H9 (cell line): ENCODE measurements around the gene MED13L. TPM values are rescaled to one million over a fixed set of nuclear protein-coding genes. Genes with fewer than 3 reads are reported as not detected.

Experiments
- DNase-seq: peaks from one replicate; pipeline ENCODE4 v3.0.0-alpha.2; 2017
- H2AFZ ChIP-seq: one replicate; pipeline ENCODE4 v1.6.1; 2013; ENCODE audit warnings: mild to moderate bottlenecking, low read length, control low read depth, moderate library complexity
- H2AK5ac ChIP-seq: 2 replicates; pipeline ENCODE4 v1.6.1; 2013; ENCODE audit warnings: low read length, control low read depth, mixed read lengths; ENCODE audit not compliant: insufficient read length
- H2BK120ac ChIP-seq: one replicate; pipeline ENCODE4 v1.6.1; 2013; ENCODE audit warnings: low read depth, mild to moderate bottlenecking, low read length, control low read depth, inconsistent platforms; ENCODE audit not compliant: poor library complexity, severe bottlenecking
- H2BK12ac ChIP-seq: 2 replicates; pipeline ENCODE4 v1.6.1; 2013; ENCODE audit warnings: low read length, control low read depth, mixed read lengths, low read depth; ENCODE audit not compliant: insufficient read length
- H2BK15ac ChIP-seq: 2 replicates; pipeline ENCODE4 v1.6.1; 2013; ENCODE audit warnings: low read depth, low read length, control low read depth
- H2BK20ac ChIP-seq: one replicate; pipeline ENCODE4 v1.6.1; 2013; ENCODE audit warnings: low read depth, mild to moderate bottlenecking, low read length, control low read depth, inconsistent platforms; ENCODE audit not compliant: poor library complexity, severe bottlenecking
- H2BK5ac ChIP-seq: 2 replicates; pipeline ENCODE4 v1.6.1; 2013; ENCODE audit warnings: low read length, control low read depth, mixed read lengths; ENCODE audit not compliant: insufficient read length
- H3K14ac ChIP-seq: 2 replicates; pipeline ENCODE4 v1.6.1; 2013; ENCODE audit warnings: low read length, control low read depth; ENCODE audit not compliant: insufficient read depth
- H3K18ac ChIP-seq: 2 replicates; pipeline ENCODE4 v1.6.1; 2013; ENCODE audit warnings: low read depth, mild to moderate bottlenecking, mixed read lengths, low read length, control low read depth; ENCODE audit not compliant: insufficient read length
- H3K23ac ChIP-seq: 2 replicates; pipeline ENCODE4 v1.6.1; 2013; ENCODE audit warnings: low read length, control low read depth, mixed read lengths, low read depth; ENCODE audit not compliant: insufficient read length
- H3K23me2 ChIP-seq: 2 replicates; pipeline ENCODE4 v1.6.1; 2013; ENCODE audit warnings: low read depth, mild to moderate bottlenecking, mixed read lengths, low read length, control low read depth; ENCODE audit not compliant: insufficient read length, poor library complexity, severe bottlenecking
- H3K27ac ChIP-seq: 2 replicates; pipeline ENCODE4 v1.5.1; 2013; ENCODE audit warnings: low read length, control low read depth, mixed read lengths, low read depth; ENCODE audit not compliant: insufficient read length
- H3K27me3 ChIP-seq: 2 replicates; pipeline ENCODE4 v1.6.1; 2013; ENCODE audit warnings: low read length, control low read depth, inconsistent platforms; ENCODE audit not compliant: insufficient read depth
- H3K4ac ChIP-seq: 2 replicates; pipeline ENCODE4 v1.6.1; 2013; ENCODE audit warnings: low read depth, mild to moderate bottlenecking, control low read depth, inconsistent platforms, low read length, moderate library complexity
- H3K4me1 ChIP-seq: 2 replicates; pipeline ENCODE4 v1.6.1; 2013; ENCODE audit warnings: low read length, control low read depth, inconsistent platforms; ENCODE audit not compliant: insufficient read depth
- H3K4me2 ChIP-seq: 2 replicates; pipeline ENCODE4 v1.6.1; 2013; ENCODE audit warnings: low read length, control low read depth, mixed read lengths; ENCODE audit not compliant: insufficient read length, insufficient read depth
- H3K56ac ChIP-seq: 2 replicates; pipeline ENCODE4 v1.6.1; 2013; ENCODE audit warnings: low read depth, mild to moderate bottlenecking, mixed read lengths, low read length, control low read depth; ENCODE audit not compliant: insufficient read length
- H3K79me1 ChIP-seq: 2 replicates; pipeline ENCODE4 v1.6.1; 2013; ENCODE audit warnings: low read depth, mild to moderate bottlenecking, moderate library complexity, low read length, control low read depth, inconsistent platforms; ENCODE audit not compliant: insufficient read depth, poor library complexity, severe bottlenecking
- H3K79me2 ChIP-seq: 2 replicates; pipeline ENCODE4 v1.6.1; 2013; ENCODE audit warnings: low read length, control low read depth, inconsistent platforms; ENCODE audit not compliant: insufficient read depth
- H3K9ac ChIP-seq: 2 replicates; pipeline ENCODE4 v1.6.1; 2013; ENCODE audit warnings: low read length, control low read depth, mixed read lengths; ENCODE audit not compliant: insufficient read length; ENCODE audit errors: extremely low read depth
- H3K9me3 ChIP-seq: one replicate; pipeline ENCODE4 v1.6.1; 2013; ENCODE audit warnings: low read depth, low read length, inconsistent platforms; ENCODE audit not compliant: control insufficient read depth
- H3T11ph ChIP-seq: one replicate; pipeline ENCODE4 v1.6.1; 2013; ENCODE audit warnings: mild to moderate bottlenecking, low read length, control low read depth, inconsistent platforms
- H4K20me1 ChIP-seq: one replicate; pipeline ENCODE4 v1.6.1; 2013; ENCODE audit not compliant: control insufficient read depth, insufficient read length, insufficient read depth
- H4K5ac ChIP-seq: 2 replicates; pipeline ENCODE4 v1.6.1; 2013; ENCODE audit warnings: low read depth, mild to moderate bottlenecking, mixed read lengths, low read length, control low read depth; ENCODE audit not compliant: insufficient read length
- H4K8ac ChIP-seq: replicated peaks from 2 replicates; pipeline ENCODE4 v1.6.1; 2013; ENCODE audit warnings: low read length, control low read depth, mixed read lengths, low read depth; ENCODE audit not compliant: insufficient read length
- H4K91ac ChIP-seq: 2 replicates; pipeline ENCODE4 v1.6.1; 2013; ENCODE audit warnings: low read depth, mild to moderate bottlenecking, moderate library complexity, mixed read lengths, low read length, control low read depth; ENCODE audit not compliant: insufficient read length
- H3K27ac Mint-ChIP-seq, 3 experiments: 2 replicates in 2 of 3; 3 replicates in 1 of 3; pipeline ENCODE4 v1.8.0; 2020 to 2021; ENCODE audit warnings: mixed read lengths in 3 of 3, mild to moderate bottlenecking in 1 of 3, moderate library complexity in 1 of 3
- H3K27me3 Mint-ChIP-seq: 2 replicates; pipeline ENCODE4 v1.8.0; 2021; ENCODE audit warnings: low read depth, mild to moderate bottlenecking, moderate library complexity, mixed read lengths
- H3K36me3 Mint-ChIP-seq, 3 experiments: 2 replicates in 2 of 3; 3 replicates in 1 of 3; pipeline ENCODE4 v1.8.0; 2020 to 2021; ENCODE audit warnings: low read depth in 3 of 3, mixed read lengths in 3 of 3; ENCODE audit not compliant: insufficient read depth in 1 of 3
- H3K4me1 Mint-ChIP-seq, 2 experiments: 2 replicates each; pipeline ENCODE4 v1.8.0; 2020; ENCODE audit warnings: mixed read lengths in 2 of 2
- H3K4me3 Mint-ChIP-seq, 2 experiments: 2 replicates in 1 of 2; 3 replicates in 1 of 2; pipeline ENCODE4 v1.8.0; 2020 to 2021; ENCODE audit warnings: mild to moderate bottlenecking in 2 of 2, mixed read lengths in 2 of 2, moderate library complexity in 1 of 2
- H3K9me3 Mint-ChIP-seq, 2 experiments: 2 replicates in 1 of 2; 3 replicates in 1 of 2; pipeline ENCODE4 v1.8.0; 2020; ENCODE audit warnings: mild to moderate bottlenecking in 2 of 2, mixed read lengths in 2 of 2, moderate library complexity in 1 of 2
- CTCF ChIP-seq: fragments of 200-600 bp; sonication (generic); conservative IDR thresholded peaks from 3 replicates; pipeline ENCODE4 v1.8.0; 2021; ENCODE audit warnings: antibody characterized with exemption, mild to moderate bottlenecking
- WGBS: extraction: QIAGEN DNeasy Blood & Tissue Kit; methylation state at CpG from one replicate; pipeline ENCODE4 v1.1.7; 2013; ENCODE audit warnings: missing lambda C conversion rate, low lambda C conversion rate, mixed read lengths; ENCODE audit not compliant: insufficient read length; ENCODE audit errors: extremely low coverage; 5-methylcytosine and 5-hydroxymethylcytosine counted together
- total RNA-seq: library from RNA; stranded (reverse); gene quantifications from 2 replicates; pipeline ENCODE4 v1.2.1, GENCODE V29; 2021

Gene MED13L
- total RNA-seq, 1 experiment from 2014 or later: 52.4 TPM

- Histone ChIP-seq H3K4ac (no peak overlapping the region), H3K9me3 (no peaks in the 10 kb centered on the region), H3K56ac (no peak overlapping the region), H2AK5ac (no peak overlapping the region), H3K4me1 (peaks cover 5% of the 10 kb centered on the region), H3K27ac (no peak overlapping the region), H3K79me1 (peaks cover 8% of the 10 kb centered on the region), H3K4me2 (no peak overlapping the region), H3K79me2 (peaks cover 32% of the 10 kb centered on the region), H2BK5ac (no peak overlapping the region), H3K23ac (no peak overlapping the region), H4K91ac (no peak overlapping the region), H3T11ph (no peak overlapping the region), H3K9ac (no peak overlapping the region), H2BK120ac (no peak overlapping the region), H2BK20ac (no peak overlapping the region), H2AFZ (no peak overlapping the region), H2BK12ac (no peak overlapping the region), H4K20me1 (no peaks in the 10 kb centered on the region), H3K14ac (no peak overlapping the region), H2BK15ac (no peak overlapping the region), H4K8ac (no peak overlapping the region), H3K27me3 (no peaks in the 10 kb centered on the region), H3K23me2 (no peaks in the 10 kb centered on the region), H4K5ac (no peak overlapping the region), H3K18ac (no peak overlapping the region)
- Mint-ChIP-seq H3K9me3 (no peaks in the 10 kb centered on the region), H3K4me1 (peaks cover 26 to 30% of the 10 kb centered on the region in 2 experiments), H3K4me3 (no peak overlapping the region), H3K27me3 (no peaks in the 10 kb centered on the region), H3K36me3 (no peaks in the 10 kb centered on the region), H3K27ac (peak overlapping the region in 1 of 3 experiments; percentile 66; a peak in 3 of 7 replicates)
- TF ChIP-seq CTCF: no peak
- no CpG with 5 or more reads among the region's 2 CpGs for WGBS
- DNase-seq: no peak
These were observed 12.9 kb downstream of the MED13L start for GRCh38 chr12:116264525-116265070.
